NCI-H82 treated with DMSO at 0.1 percent for 48 hours (cell line): ENCODE results near the gene COMMD6.

ENCODE experiments used
- DNase-seq: peaks from one replicate; lab custom pipeline; 2025; ENCODE audit not compliant: unreplicated experiment; lab: John Stamatoyannopoulos, UW

COMMD6 gene

DNA sequence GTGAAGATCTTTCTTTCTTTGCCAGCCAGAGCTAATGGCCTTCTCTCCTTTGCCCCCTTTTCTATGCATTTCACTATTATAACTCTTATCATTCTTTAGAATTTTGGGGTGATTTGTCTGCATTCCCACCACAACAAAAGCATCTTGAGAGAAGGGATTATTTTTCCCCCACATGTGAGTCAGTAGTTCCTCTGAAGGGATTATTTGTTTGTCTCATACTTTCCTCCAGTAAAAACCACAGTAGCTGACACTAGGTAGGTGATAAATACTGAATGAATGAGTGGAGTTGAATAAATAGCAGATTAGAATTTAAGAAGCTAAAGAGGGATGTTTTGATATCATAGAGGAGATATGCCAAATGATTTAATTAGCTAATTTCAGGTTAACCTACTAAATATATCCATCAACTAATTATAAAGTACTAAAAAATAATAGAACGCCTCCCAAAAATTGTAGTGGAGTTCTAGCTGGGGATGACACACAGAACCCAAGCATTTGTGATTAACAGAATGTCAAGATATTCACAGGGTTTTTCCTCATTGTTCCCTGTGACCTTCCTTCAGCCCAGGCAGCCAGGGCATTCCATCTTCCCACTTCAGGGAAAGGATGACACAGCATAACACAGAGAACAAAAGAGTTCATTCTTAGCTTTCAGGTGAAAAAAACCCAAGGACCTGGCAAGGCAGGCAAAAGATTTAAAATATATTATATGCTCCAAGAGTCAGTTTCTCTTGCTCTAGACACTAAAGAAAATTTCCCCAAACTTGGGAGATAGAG, 52.2 kb downstream of the COMMD6 start:
- DNase-seq, result no peak

GRCh38 chr13:75482820-75483079, 54.9 kb downstream of the COMMD6 start:
- DNase-seq, result no peak

GRCh38 chr13:75482070-75482819, 55.4 kb downstream of the COMMD6 start, which contains the start of gene TBC1D4:
TBC1D4 (minus strand) TSS chr13:75482169; CDS start chr13:75481767, 402 bp downstream.
- DNase-seq, result peak; percentile 89

DNA sequence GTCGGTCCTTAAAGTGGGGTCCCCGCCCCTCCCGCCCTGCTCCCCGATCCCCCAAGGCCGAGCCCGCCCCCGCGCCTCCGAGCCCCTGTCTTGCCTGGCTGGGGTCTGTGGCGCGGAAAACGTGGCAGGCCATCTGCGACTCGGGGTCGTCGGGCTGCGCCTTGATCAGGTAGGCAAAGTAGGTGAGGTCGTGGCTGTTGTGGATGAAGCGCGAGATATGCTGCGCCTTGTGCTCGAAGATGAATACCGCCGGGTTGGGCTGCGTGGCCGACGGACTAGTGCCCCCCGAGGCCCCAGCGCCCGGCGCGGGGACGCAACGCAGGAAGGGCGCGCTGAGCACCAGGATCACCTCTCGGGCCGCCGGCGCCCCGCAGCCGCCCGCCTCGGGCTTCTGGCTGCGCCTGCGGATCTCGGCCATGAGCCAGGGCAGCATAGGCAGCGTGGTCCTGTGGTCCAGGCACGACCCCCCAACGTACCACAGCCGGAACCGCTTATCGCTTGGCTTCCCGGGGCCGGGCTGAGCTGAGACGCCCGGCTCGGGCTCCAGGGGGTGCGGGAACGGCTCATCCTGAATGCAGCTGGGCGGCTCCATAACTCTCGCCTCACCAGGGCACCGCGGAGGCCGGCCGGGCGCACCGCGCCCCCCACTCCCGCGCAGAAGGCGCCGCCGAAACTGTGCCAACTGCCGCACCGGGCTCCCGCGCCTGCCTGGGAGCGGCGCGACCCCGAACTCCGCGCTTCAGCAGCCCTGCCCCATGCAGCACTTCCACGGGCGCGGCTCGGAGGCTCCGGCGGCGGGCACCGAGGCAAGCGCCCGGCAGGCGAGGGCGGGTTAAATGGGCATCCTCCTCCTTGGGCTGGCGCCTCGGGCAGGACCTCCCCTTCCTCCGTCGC, 56.2 kb downstream of the COMMD6 start:
- DNase-seq, result no peak

DNA sequence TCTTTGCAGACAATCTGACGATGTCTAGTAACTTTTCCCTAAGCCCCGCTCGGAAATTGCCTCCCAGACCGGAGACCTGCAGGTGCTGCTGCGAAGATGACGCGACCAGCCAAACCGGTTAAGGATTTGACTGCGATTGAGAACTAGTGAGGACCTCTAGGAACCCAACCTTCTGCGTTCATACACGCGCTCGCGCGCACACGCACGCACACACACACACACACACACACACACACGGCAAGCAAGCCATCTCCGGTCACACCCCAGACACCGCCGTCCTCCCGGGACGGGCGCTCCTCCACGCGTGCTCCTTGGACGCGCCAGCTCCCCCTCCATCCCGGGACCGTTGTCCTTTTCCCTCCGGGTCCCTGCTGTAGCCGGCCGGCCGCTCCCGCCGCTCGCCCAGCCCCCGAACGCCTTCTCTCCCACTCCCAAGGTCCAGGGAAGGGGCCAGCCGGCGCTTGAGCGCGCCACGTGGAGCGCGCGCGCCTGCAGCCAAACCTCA, 56.9 kb downstream of the COMMD6 start:
- peak; percentile 50 for DNase-seq

GRCh38 chr13:75479102-75479740, 58.4 kb downstream of the COMMD6 start:
- DNase-seq, result no peak

DNA sequence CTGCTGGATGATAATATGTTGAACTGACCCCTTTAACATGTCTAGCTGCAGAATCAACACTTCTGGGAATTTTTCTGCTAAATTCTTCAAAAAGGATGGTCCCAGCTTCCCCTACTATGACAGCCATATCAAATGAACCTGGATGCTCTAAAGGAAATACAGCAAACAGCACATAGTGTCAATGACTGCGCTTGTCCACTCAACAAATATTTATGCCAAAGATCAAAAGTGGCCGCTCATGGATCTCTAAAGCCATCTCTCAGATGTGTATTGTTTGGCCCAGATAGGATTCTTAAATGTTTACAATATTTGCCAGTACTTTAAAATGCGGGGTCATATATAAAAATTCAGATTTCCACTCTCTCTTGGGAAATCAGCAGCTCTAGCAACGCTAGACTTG, 59.0 kb downstream of the COMMD6 start:
- DNase-seq, result no peak
